HG02870 (cell line): ENCODE results near the gene LPO.

ENCODE experiments used
- ATAC-seq: cut with Tn5 transposase; IDR thresholded peaks from one replicate; pipeline ENCODE4 v1.9.1; 2021; ENCODE audit warnings: mild to moderate bottlenecking, moderate library complexity; ENCODE audit not compliant: unreplicated experiment

The LPO gene

GRCh38 chr17:58302919-58303585, 64.7 kb downstream of the LPO start:
- no peak for ATAC-seq

DNA sequence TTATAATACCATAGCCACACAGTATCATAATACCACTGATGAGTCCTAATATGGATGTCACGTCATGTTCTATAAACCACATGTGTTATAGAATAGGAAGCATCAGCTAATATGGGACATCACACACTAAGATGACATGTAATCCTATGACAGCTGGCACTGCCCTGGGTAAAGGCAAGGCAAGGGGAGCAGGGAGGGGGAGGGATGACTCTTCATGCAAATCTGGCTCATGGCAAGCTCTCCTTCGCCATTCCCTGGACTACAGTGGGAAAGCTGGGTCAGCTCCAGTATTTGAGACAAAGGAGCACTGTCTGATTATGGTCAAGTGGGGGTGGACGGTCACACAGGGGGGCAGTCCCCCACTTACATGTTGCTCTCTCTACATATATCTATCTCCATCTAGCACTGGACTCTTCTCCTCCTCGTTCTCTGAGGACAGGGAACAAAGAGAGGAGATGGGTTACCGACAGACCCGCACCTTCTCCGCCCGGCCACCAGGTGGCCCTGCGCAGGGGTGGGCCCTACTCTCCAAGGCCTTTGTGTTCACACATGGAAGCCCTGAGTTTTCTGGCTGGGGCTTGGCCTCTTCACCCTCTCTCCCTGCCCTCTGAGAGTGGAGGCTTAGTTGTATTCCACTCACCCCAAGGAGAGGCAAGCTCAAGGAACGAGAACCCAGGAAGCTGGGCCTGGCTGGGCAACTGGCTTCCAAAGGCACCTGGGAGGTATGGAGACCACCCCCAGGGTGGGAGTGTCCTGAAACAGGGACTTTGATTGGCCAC, 65.8 kb downstream of the LPO start:
- ATAC-seq = no peak

- ATAC-seq = no peak
Measured at GRCh38 chr17:58304750-58305486, 66.5 kb downstream of the LPO start.

DNA sequence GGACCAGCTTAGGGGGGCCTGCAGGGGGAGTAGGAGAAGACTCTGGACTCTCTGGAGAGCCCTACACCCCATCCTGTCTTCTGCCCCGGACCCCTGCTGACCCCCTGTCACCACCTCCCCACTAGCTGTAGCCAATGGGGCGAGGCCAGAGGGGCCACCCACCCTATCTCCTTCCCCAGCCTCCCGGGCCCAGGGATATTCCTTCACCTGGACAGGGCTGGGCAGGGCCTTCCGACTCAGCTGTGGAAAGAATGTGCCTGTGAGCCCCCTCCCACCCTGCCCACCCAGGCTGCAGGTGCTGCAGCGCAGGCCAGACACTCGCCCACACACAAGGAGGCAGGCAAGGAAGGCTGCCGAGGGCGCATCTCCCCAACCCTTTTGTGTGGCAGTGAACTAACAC, 67.2 kb downstream of the LPO start:
- no peak for ATAC-seq

DNA sequence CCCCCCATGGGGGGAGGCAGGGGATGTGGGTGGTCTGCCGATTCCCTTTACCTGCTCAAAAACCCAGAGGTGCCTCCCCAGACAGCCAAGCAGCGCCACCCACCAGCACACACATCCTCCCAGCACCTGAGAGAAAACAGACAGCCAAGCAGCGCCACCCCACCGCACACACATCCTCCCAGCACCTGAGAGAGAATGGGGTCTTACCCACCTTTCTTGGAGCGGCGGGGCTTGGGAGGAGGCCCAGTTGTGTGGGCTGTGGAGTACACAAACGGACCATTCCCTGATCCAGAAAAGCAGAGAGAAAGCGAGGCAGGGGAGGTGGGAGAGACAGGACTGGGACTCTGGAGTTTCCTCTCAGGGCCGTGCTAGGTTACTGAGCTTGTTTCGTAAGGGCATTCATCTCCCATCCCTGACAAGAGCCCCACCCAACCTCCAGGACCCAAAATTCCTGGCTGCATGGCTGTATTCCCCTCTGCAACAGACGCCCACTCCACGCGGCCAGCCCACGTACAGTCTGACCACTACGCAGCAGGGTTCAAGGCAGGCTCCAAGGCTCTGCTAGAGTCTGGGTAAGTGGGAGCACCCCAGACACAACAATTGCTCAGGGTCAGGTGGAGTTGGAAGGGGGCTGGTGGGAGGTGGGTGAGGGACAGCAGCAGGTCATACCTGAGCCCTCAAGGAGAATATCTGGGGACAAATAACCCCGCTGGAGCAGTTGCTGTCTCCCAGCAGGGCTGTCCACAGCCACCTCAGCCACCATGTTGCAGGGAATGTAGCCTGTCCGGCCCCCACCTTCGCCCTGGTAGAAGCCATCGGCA, 68.0 kb downstream of the LPO start:
- ATAC-seq = no peak

DNA sequence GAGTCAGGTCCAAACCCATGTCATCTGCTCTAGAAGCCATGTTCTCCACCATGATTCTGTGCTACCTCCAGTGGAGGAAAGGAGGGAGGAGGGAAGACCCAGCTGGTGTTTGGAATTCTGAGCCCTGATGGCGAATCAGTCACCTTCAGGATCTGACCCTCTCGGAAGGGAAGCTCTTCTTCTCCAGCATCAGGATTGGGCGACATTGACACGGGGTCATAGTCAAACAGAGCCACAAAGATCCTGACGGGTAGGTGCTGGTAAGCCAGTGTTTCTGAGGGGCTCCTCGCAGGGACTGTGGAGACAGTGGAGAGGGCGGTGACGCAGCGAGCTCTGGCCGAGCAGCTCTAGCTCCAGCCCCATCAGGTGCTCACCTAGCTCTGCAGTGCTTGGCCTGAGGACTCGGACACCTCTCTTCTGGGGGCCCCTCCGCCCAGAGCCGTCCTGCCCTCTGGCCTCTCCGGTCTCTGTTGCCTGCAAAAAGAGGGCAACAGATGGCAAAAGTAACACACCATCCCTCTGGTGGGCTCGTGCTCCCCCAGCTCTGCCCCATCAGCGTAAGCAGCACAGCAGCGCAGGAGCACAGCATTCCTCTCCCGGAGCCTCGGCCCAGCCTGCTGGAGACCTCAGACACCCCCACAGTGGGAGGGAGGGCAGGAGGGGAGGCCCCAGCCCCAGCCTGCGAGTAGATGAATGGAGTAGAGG, 69.2 kb downstream of the LPO start:
- no peak for ATAC-seq

DNA sequence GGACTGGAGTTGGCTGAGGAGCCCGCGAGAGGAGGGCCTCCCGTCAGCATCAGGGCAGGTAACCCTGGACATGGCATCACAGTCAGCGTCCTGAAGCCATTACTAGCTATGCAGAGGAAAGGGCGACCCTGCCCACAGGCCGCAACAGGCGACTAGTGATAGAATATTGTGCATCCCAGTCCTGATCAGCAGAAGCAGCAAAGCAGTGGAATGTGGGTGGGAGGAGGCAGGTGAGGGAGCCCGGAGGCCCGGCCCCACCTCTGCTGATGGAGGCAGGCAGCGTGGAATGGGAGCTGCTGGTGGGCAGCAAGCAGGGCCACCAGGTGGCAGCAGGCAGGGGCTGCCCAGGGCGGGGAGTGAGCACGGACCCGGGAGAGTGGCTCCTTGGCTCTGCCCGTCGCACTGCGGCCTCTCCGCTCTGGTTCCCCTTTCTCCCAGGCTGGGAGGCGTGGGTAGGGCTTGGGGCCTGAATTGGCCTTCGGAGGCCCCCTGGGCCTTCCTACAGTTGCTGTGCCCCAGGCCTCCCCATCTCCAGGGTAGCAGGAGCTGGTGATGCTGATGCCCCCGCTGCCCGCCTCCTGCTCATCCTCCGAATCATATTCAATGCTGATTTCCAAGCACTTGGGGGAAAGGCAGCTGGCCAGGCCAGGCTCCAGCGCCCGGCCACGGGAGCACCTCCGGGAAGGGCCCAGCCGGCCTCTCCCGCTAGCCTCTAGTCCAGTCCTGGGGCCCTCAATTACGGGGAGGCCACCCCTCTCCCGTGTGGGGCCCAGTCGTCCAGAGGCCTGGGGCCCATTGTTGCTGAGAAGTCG, 70.0 kb downstream of the LPO start:
- no peak for ATAC-seq

- no peak for ATAC-seq
Measured at GRCh38 chr17:58308985-58309917, 70.9 kb downstream of the LPO start.

GRCh38 chr17:58309918-58310259, 71.5 kb downstream of the LPO start:
- no peak for ATAC-seq

- ATAC-seq = no peak
Measured at GRCh38 chr17:58310511-58311428, 72.4 kb downstream of the LPO start.

GRCh38 chr17:58311429-58311894, 73.1 kb downstream of the LPO start:
- ATAC-seq = no peak

DNA sequence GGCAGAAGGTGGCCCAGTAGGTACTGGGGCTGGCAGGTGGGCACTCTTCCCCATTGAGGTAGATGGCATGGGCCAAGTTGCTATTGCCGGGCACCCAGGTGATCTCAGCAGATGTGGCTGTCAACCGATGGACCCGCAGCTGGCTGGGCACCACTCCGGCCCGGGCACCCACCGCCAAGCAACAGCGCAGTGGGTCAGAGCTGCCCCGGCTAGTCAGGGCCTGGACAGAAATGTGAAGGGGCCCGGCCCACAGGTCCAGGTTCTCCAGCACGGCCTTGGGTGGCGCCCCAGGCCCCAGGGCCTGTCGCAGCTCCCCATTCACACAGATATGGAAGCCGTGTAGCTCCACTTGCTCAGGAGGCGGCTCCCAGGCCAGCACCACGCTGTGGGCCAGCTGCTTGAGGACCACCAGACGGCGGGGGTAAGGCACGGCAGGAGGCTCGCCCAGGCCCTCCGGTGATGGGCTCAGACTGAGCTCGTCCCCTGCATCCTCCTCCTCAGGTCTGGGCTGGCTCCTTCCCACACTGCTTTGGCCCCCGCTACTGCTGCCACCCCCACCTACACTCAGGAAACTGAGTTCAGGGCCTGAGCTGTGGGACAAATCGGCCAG, 73.7 kb downstream of the LPO start:
- ATAC-seq = no peak

DNA sequence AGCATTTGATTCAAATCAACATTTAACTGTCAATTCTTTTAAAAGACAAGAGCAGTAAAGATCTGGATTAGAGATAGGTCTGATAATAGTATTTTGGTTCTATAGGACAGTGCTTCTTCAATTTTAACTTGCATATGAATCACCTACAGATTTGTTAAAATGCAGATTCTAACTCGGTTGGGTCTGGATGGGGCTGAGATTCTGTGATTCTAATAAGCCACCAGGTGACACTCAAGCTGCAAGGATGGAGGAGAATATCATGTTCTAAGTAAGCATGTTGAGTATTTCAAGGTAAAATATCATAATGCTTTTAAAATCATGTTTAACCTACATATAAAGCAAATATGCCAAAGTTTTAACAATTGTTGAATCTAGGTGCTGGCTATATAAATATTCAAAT, 74.4 kb downstream of the LPO start:
- no peak for ATAC-seq

DNA sequence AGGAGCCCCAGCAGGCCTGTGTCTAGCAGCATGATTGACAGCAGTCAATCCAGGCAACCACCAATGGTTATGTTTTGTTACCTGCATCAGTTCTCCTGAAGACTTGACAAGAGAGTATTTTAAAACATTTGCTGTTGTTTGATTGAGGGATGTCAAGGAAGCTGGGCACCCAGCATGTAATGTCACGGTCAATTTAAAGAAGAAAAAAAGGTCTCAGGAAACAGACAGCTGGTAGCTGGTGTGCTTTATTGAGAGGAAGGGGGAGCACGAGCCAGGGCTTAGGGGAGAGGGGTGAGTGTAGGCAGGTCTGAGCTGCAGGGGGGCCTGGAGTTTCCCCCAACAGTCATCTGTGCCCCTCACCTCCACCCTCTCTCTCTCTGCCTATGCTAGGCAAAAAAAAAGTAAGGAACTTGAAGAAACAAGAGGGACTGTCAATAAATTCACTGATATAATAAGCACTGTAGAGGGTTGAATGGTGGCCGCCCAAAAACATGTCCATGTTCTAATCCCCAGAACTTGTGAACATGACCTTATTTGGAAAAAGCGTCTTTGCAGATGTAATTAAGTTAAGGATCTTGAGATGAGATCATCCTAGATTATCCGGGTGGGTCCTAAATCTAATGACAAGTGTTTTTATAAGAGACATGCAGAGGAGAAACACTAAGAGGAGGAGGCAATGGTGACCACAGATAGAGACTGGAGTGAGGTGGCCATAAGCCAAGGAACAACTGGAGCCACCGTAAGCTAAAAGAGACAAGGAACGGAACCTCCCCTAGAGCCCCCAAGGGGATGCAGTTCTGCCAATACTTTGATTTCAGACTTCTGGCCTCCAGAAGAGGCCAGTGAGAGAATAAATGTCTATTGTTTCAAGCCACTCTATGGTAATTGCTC, 75.7 kb downstream of the LPO start:
- ATAC-seq = no peak

- ATAC-seq = no peak
Measured at GRCh38 chr17:58314706-58315015, 76.3 kb downstream of the LPO start.

DNA sequence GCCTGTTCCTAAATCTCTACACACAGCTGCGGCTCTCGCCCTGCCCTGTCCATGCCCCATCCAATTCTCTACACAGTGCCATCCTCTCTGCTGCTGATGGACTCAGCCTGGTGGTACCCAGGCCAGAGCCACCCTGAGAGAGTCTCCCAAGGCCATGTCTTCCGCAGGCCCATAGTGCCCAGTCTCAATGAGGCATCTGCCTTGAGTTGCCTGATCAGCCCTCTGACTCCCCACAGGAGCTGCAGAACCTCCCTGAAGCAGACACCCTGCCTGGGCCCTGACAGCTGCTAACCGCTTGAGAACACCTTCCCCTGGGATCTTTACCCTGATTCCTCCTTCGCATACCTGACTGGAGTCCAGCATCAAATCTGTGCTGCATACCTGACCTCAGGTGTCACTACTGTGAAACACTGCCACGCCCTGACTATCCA, 76.9 kb downstream of the LPO start:
- no peak for ATAC-seq
